Measurements from ENCODE around the gene EXOSC10.

GRCh38 chr1:11044086-11044848, 55.4 kb downstream of the EXOSC10 start:
- no peak for TF ChIP-seq GATA3 (IDR thresholded peaks at IDR 0.05; ENCODE audit: low read depth, low read length)
- no peak for TF ChIP-seq GATA2 (IDR thresholded peaks at IDR 0.05; ENCODE audit: low read depth, low read length)
